ENCODE data around the gene SESN3. TPM values are rescaled to one million over a fixed set of nuclear protein-coding genes. Genes with fewer than 3 reads are reported as not detected.
A peak's percentile ranks its signal among the peaks of the same experiment; 100 is the strongest.

The SESN3 gene
- total RNA-seq, 1 donor from 2014 or later = 84.8 TPM

- H3K4me3 Mint-ChIP-seq (ENCODE audit: unreplicated experiment) = no peak overlapping the region
- no peak overlapping the region for H3K27ac Mint-ChIP-seq (ENCODE audit: unreplicated experiment)
- no peaks in the 10 kb centered on the region for H3K36me3 Mint-ChIP-seq (ENCODE audit: unreplicated experiment)
- no peak for TF ChIP-seq CTCF (IDR thresholded peaks at IDR 0.05)
- no peak for DNase-seq (ENCODE audit: extremely low spot score, unreplicated experiment)
- H3K4me1 Mint-ChIP-seq (ENCODE audit: unreplicated experiment) = peaks cover 17% of the 10 kb centered on the region
- no peaks in the 10 kb centered on the region for H3K9me3 Mint-ChIP-seq (ENCODE audit: unreplicated experiment)
- H3K27me3 Mint-ChIP-seq (ENCODE audit: unreplicated experiment) = peaks cover 8% of the 10 kb centered on the region
Measured at GRCh38 chr11:95232666-95233065, 1.7 kb upstream of the SESN3 start.

GRCh38 chr11:95231881-95232605 lies 1.0 kb upstream of the SESN3 start:
- H3K36me3 Mint-ChIP-seq (ENCODE audit: unreplicated experiment) = no peaks in the 10 kb centered on the region
- no peaks in the 10 kb centered on the region for H3K9me3 Mint-ChIP-seq (ENCODE audit: unreplicated experiment)
- no peak overlapping the region for H3K4me3 Mint-ChIP-seq (ENCODE audit: unreplicated experiment)
- peaks cover 8% of the 10 kb centered on the region for H3K27me3 Mint-ChIP-seq (ENCODE audit: unreplicated experiment)
- H3K27ac Mint-ChIP-seq (ENCODE audit: unreplicated experiment) = no peak overlapping the region
- no peak for TF ChIP-seq CTCF (IDR thresholded peaks at IDR 0.05)
- H3K4me1 Mint-ChIP-seq (ENCODE audit: unreplicated experiment) = peaks cover 23% of the 10 kb centered on the region
- DNase-seq (ENCODE audit: extremely low spot score, unreplicated experiment) = no peak

GRCh38 chr11:95230810-95231126 lies 234 bp downstream of the SESN3 start:
- H3K4me1 Mint-ChIP-seq (ENCODE audit: unreplicated experiment) = peaks cover 33% of the 10 kb centered on the region
- H3K27ac Mint-ChIP-seq (ENCODE audit: unreplicated experiment) = no peak overlapping the region
- peak overlapping the region; percentile 97 for H3K4me3 Mint-ChIP-seq (ENCODE audit: unreplicated experiment)
- H3K36me3 Mint-ChIP-seq (ENCODE audit: unreplicated experiment) = no peaks in the 10 kb centered on the region
- H3K9me3 Mint-ChIP-seq (ENCODE audit: unreplicated experiment) = no peaks in the 10 kb centered on the region
- TF ChIP-seq CTCF (IDR thresholded peaks at IDR 0.05) = no peak
- DNase-seq (ENCODE audit: extremely low spot score, unreplicated experiment) = no peak
- H3K27me3 Mint-ChIP-seq (ENCODE audit: unreplicated experiment) = peaks cover 8% of the 10 kb centered on the region

GRCh38 chr11:95229993-95230809 lies 801 bp downstream of the SESN3 start:
- Mint-ChIP-seq H3K4me1 (ENCODE audit: unreplicated experiment) (peaks cover 34% of the 10 kb centered on the region), H3K9me3 (ENCODE audit: unreplicated experiment) (no peaks in the 10 kb centered on the region), H3K27ac (ENCODE audit: unreplicated experiment) (peak overlapping the region; percentile 82), H3K4me3 (ENCODE audit: unreplicated experiment) (peak overlapping the region; percentile 97), H3K27me3 (ENCODE audit: unreplicated experiment) (peaks cover 8% of the 10 kb centered on the region), H3K36me3 (ENCODE audit: unreplicated experiment) (peaks cover 2% of the 10 kb centered on the region)
- DNase-seq (ENCODE audit: extremely low spot score, unreplicated experiment) = no peak
- TF ChIP-seq CTCF (IDR thresholded peaks at IDR 0.05) = no peak

All from osteocyte (in vitro differentiated cells).